Osteocyte (in vitro differentiated cells): ENCODE measurements around the gene COL6A6. TPM values are rescaled to one million over a fixed set of nuclear protein-coding genes. Genes with fewer than 3 reads are reported as not detected.
"Not testable (repeated sequence)": the region's sequence is repeated elsewhere in the genome, so short reads cannot be mapped to it uniquely, and the experiment has no call there.

ENCODE experiments used
- DNase-seq: peaks from one replicate; pipeline ENCODE4 v3.0.0; 2021; ENCODE audit warnings: mixed read lengths; ENCODE audit not compliant: unreplicated experiment; ENCODE audit errors: extremely low spot score
- H3K27ac Mint-ChIP-seq: one replicate; pipeline ENCODE4 v1.8.0; 2021; ENCODE audit warnings: mild to moderate bottlenecking, mixed read lengths; ENCODE audit not compliant: unreplicated experiment
- H3K27me3 Mint-ChIP-seq: one replicate; pipeline ENCODE4 v1.8.0; 2021; ENCODE audit warnings: mixed read lengths; ENCODE audit not compliant: unreplicated experiment
- H3K36me3 Mint-ChIP-seq: one replicate; pipeline ENCODE4 v1.8.0; 2021; ENCODE audit warnings: mixed read lengths; ENCODE audit not compliant: unreplicated experiment
- H3K4me1 Mint-ChIP-seq: one replicate; pipeline ENCODE4 v1.8.0; 2021; ENCODE audit warnings: mixed read lengths; ENCODE audit not compliant: unreplicated experiment
- H3K4me3 Mint-ChIP-seq: one replicate; pipeline ENCODE4 v1.8.0; 2021; ENCODE audit warnings: mild to moderate bottlenecking, moderate library complexity, mixed read lengths; ENCODE audit not compliant: unreplicated experiment
- H3K9me3 Mint-ChIP-seq: one replicate; pipeline ENCODE4 v1.8.0; 2021; ENCODE audit warnings: mixed read lengths; ENCODE audit not compliant: unreplicated experiment
- CTCF ChIP-seq: fragments of 200-600 bp; sonication (generic); IDR thresholded peaks from 2 replicates; pipeline ENCODE4 v1.5.0; 2021; ENCODE audit warnings: antibody characterized with exemption, mild to moderate bottlenecking, moderate library complexity
- total RNA-seq: library from RNA; stranded (reverse); gene quantifications from 2 replicates; pipeline ENCODE4 v1.2.1, GENCODE V29; 2021

COL6A6 gene
- total RNA-seq, 1 donor from 2014 or later, result not detected

- no peaks in the 10 kb centered on the region for H3K4me1 Mint-ChIP-seq
- no peak for TF ChIP-seq CTCF
- no peaks in the 10 kb centered on the region for H3K9me3 Mint-ChIP-seq
- H3K36me3 Mint-ChIP-seq, result no peaks in the 10 kb centered on the region
- DNase-seq, result no peak
- H3K27ac Mint-ChIP-seq, result no peak overlapping the region
- no peak overlapping the region for H3K4me3 Mint-ChIP-seq
- no peaks in the 10 kb centered on the region for H3K27me3 Mint-ChIP-seq
Observed at GRCh38 chr3:130543322-130543721, 26.3 kb downstream of the COL6A6 start.

GRCh38 chr3:130546920-130547679 lies 30.1 kb downstream of the COL6A6 start:
- Mint-ChIP-seq H3K4me3 (no peak overlapping the region), H3K9me3 (peaks cover 10% of the 10 kb centered on the region), H3K27me3 (no peaks in the 10 kb centered on the region), H3K36me3 (no peaks in the 10 kb centered on the region), H3K4me1 (no peaks in the 10 kb centered on the region), H3K27ac (no peak overlapping the region)
- no peak for TF ChIP-seq CTCF
- no peak for DNase-seq

- DNase-seq, H3K4me3 Mint-ChIP-seq, H3K27me3 Mint-ChIP-seq, H3K36me3 Mint-ChIP-seq, H3K27ac Mint-ChIP-seq, H3K4me1 Mint-ChIP-seq: not testable (repeated sequence)
- peaks cover 10% of the 10 kb centered on the region for H3K9me3 Mint-ChIP-seq
Observed at GRCh38 chr3:130547680-130548065, 30.7 kb downstream of the COL6A6 start.

GRCh38 chr3:130548356-130548755 lies 31.4 kb downstream of the COL6A6 start:
- H3K9me3 Mint-ChIP-seq, result peaks cover 10% of the 10 kb centered on the region
- H3K27ac Mint-ChIP-seq, result no peak overlapping the region
- DNase-seq, result no peak
- no peak for TF ChIP-seq CTCF
- no peaks in the 10 kb centered on the region for H3K4me1 Mint-ChIP-seq
- no peaks in the 10 kb centered on the region for H3K36me3 Mint-ChIP-seq
- no peak overlapping the region for H3K4me3 Mint-ChIP-seq
- H3K27me3 Mint-ChIP-seq, result no peaks in the 10 kb centered on the region

- H3K27me3 Mint-ChIP-seq, result no peaks in the 10 kb centered on the region
- no peak for TF ChIP-seq CTCF
- no peaks in the 10 kb centered on the region for H3K36me3 Mint-ChIP-seq
- no peak for DNase-seq
- H3K4me1 Mint-ChIP-seq, result no peaks in the 10 kb centered on the region
- no peak overlapping the region for H3K27ac Mint-ChIP-seq
- no peaks in the 10 kb centered on the region for H3K9me3 Mint-ChIP-seq
- H3K4me3 Mint-ChIP-seq, result no peak overlapping the region
Observed at GRCh38 chr3:130557336-130558035, 40.5 kb downstream of the COL6A6 start.
